Hepatocyte (in vitro differentiated cells): Measurements from ENCODE around the gene SLC12A5. TPM values are rescaled to one million over a fixed set of nuclear protein-coding genes. Genes with fewer than 3 reads are reported as not detected.

Experiments used
- DNase-seq: peaks from one replicate; pipeline ENCODE4 v3.0.0-alpha.2; 2016; ENCODE audit warnings: low spot score
- H2AFZ ChIP-seq: fragments of 200-600 bp; sonication (generic); 2 replicates; pipeline ENCODE4 v1.6.0; 2016; ENCODE audit warnings: antibody characterized with exemption, mild to moderate bottlenecking
- H3K27ac ChIP-seq: fragments of 200-600 bp; sonication (generic); 2 replicates; pipeline ENCODE4 v1.5.1; 2016; ENCODE audit warnings: mild to moderate bottlenecking
- H3K27me3 ChIP-seq: fragments of 200-600 bp; sonication (generic); 2 replicates; pipeline ENCODE4 v1.6.1; 2016
- H3K36me3 ChIP-seq: fragments of 200-600 bp; sonication (generic); replicated peaks from 2 replicates; pipeline ENCODE4 v1.5.1; 2016; ENCODE audit warnings: low read depth; ENCODE audit not compliant: insufficient read depth
- H3K4me1 ChIP-seq: fragments of 200-600 bp; sonication (generic); 2 replicates; pipeline ENCODE4 v1.5.1; 2016; ENCODE audit warnings: mild to moderate bottlenecking, moderate library complexity; ENCODE audit not compliant: insufficient read depth
- H3K4me2 ChIP-seq: fragments of 200-600 bp; sonication (generic); 2 replicates; pipeline ENCODE4 v1.6.0; 2016
- H3K4me3 ChIP-seq: fragments of 200-600 bp; sonication (generic); 2 replicates; pipeline ENCODE4 v1.5.1; 2016; ENCODE audit warnings: mild to moderate bottlenecking
- H3K79me2 ChIP-seq: fragments of 200-600 bp; sonication (generic); 2 replicates; pipeline ENCODE4 v1.6.0; 2017; ENCODE audit warnings: mild to moderate bottlenecking
- H3K9me2 ChIP-seq: fragments of 200-600 bp; sonication (generic); replicated peaks from 2 replicates; pipeline ENCODE4 v1.6.0; 2017; ENCODE audit warnings: mild to moderate bottlenecking; ENCODE audit not compliant: insufficient read depth
- H3K9me3 ChIP-seq: fragments of 200-600 bp; sonication (generic); 2 replicates; pipeline ENCODE4 v1.5.1; 2016; ENCODE audit warnings: low read depth, mild to moderate bottlenecking
- H4K20me1 ChIP-seq: fragments of 200-600 bp; sonication (generic); 2 replicates; pipeline ENCODE4 v1.6.0; 2016; ENCODE audit warnings: mild to moderate bottlenecking; ENCODE audit not compliant: insufficient read depth, poor library complexity, severe bottlenecking
- CTCF ChIP-seq: fragments of 200-600 bp; sonication (generic); IDR thresholded peaks from 2 replicates; pipeline ENCODE4 v1.5.1; 2016; ENCODE audit warnings: antibody characterized with exemption, mild to moderate bottlenecking; ENCODE audit not compliant: poor library complexity
- EZH2 ChIP-seq: fragments of 200-600 bp; sonication (generic); IDR thresholded peaks from 2 replicates; pipeline ENCODE4 v1.6.1; 2016; ENCODE audit warnings: antibody characterized with exemption, mild to moderate bottlenecking, borderline replicate concordance
- EZH2phosphoT487 ChIP-seq: fragments of 200-600 bp; sonication (generic); IDR thresholded peaks from one replicate; pipeline ENCODE4 v1.6.1; 2018; ENCODE audit warnings: antibody characterized with exemption, mild to moderate bottlenecking, low read depth, moderate library complexity; ENCODE audit not compliant: unreplicated experiment, severe bottlenecking
- WGBS: methylation state at CpG from one replicate; pipeline ENCODE4 v1.1.6; 2016; ENCODE audit warnings: low lambda C conversion rate; ENCODE audit errors: missing lambda C conversion rate; 5-methylcytosine and 5-hydroxymethylcytosine counted together
- polyA plus RNA-seq: library from polyadenylated mRNA; unstranded; fragments of >200 nt; fragmentation: Nextera tagmentation; extraction: Ambion mirVana; gene quantifications from 2 replicates; pipeline ENCODE4 v1.2.1, GENCODE V29; 2016
- total RNA-seq: library from RNA; depleted of rRNA; stranded (reverse); fragments of >200 nt; gene quantifications from 2 replicates; pipeline ENCODE4 v1.2.3, GENCODE V29; 2014

Gene SLC12A5
- total and polyA plus RNA-seq, 2 experiments from 2014 or later: 0.57 to 3.1 TPM

- Histone ChIP-seq H3K4me2 (no peak overlapping the region), H4K20me1 (no peaks in the 10 kb centered on the region), H3K4me3 (no peak overlapping the region), H3K9me3 (no peaks in the 10 kb centered on the region), H3K27me3 (peaks cover 64% of the 10 kb centered on the region), H3K36me3 (no peaks in the 10 kb centered on the region), H3K4me1 (no peaks in the 10 kb centered on the region), H2AFZ (no peak overlapping the region), H3K79me2 (no peaks in the 10 kb centered on the region), H3K9me2 (no peaks in the 10 kb centered on the region), H3K27ac (no peak overlapping the region)
- TF ChIP-seq EZH2: no peak
- 87% methylated on average over 3 of the region's 3 CpGs for WGBS
- DNase-seq: no peak
Observed at GRCh38 chr20:46101957-46102356, 72.9 kb downstream of the SLC12A5 start.

- H3K79me2 ChIP-seq: no peaks in the 10 kb centered on the region
- TF ChIP-seq EZH2phosphoT487: no peak
- TF ChIP-seq CTCF: no peak
- no peak for TF ChIP-seq EZH2
- no peaks in the 10 kb centered on the region for H3K36me3 ChIP-seq
- H4K20me1 ChIP-seq: no peaks in the 10 kb centered on the region
- H3K27me3 ChIP-seq: peaks cover 57% of the 10 kb centered on the region
- H3K9me2 ChIP-seq: no peaks in the 10 kb centered on the region
- DNase-seq: no peak
- no peaks in the 10 kb centered on the region for H3K4me1 ChIP-seq
- H3K4me2 ChIP-seq: no peak overlapping the region
- no peak overlapping the region for H2AFZ ChIP-seq
- H3K9me3 ChIP-seq: no peaks in the 10 kb centered on the region
- no peak overlapping the region for H3K27ac ChIP-seq
- WGBS: 79% methylated on average over 3 of the region's 3 CpGs
- no peak overlapping the region for H3K4me3 ChIP-seq
Observed at GRCh38 chr20:46102940-46103339, 73.9 kb downstream of the SLC12A5 start.

- Histone ChIP-seq H3K27ac (no peak overlapping the region), H3K27me3 (peaks cover 51% of the 10 kb centered on the region)
- no peak for TF ChIP-seq EZH2phosphoT487
- no peak for TF ChIP-seq EZH2
- no peak for TF ChIP-seq CTCF
Observed at GRCh38 chr20:46104262-46104661, 75.2 kb downstream of the SLC12A5 start.

GRCh38 chr20:46107061-46107460 is 78.0 kb downstream of the SLC12A5 start:
- Histone ChIP-seq H3K79me2 (no peaks in the 10 kb centered on the region), H3K4me1 (no peaks in the 10 kb centered on the region), H2AFZ (no peak overlapping the region), H3K4me3 (no peak overlapping the region), H3K9me2 (no peaks in the 10 kb centered on the region), H3K4me2 (no peak overlapping the region), H3K36me3 (no peaks in the 10 kb centered on the region), H3K27me3 (peaks cover 52% of the 10 kb centered on the region), H4K20me1 (no peaks in the 10 kb centered on the region), H3K27ac (no peak overlapping the region), H3K9me3 (no peaks in the 10 kb centered on the region)
- TF ChIP-seq CTCF (no peak), EZH2 (no peak), EZH2phosphoT487 (no peak)
- WGBS: 84% methylated on average over 6 of the region's 6 CpGs
- no peak for DNase-seq

More at GRCh38 chr20:46104262-46104661, 75.2 kb downstream of the SLC12A5 start:
- no peak overlapping the region for H3K4me3 ChIP-seq
- no peaks in the 10 kb centered on the region for H3K4me1 ChIP-seq
- no peak overlapping the region for H3K4me2 ChIP-seq
- DNase-seq: no peak
- H3K36me3 ChIP-seq: no peaks in the 10 kb centered on the region
- 76% methylated on average over 3 of the region's 3 CpGs for WGBS
- H3K79me2 ChIP-seq: no peaks in the 10 kb centered on the region
- H3K9me3 ChIP-seq: no peaks in the 10 kb centered on the region
- no peak overlapping the region for H2AFZ ChIP-seq
- no peaks in the 10 kb centered on the region for H3K9me2 ChIP-seq
- H4K20me1 ChIP-seq: no peaks in the 10 kb centered on the region
